Nasal cavity respiratory epithelium epithelial cell of viscerocranial mucosa (primary cell): ENCODE data around the gene ATF7IP. TPM values are rescaled to one million over a fixed set of nuclear protein-coding genes. Genes with fewer than 3 reads are reported as not detected.

ENCODE experiments used
- total RNA-seq: library from RNA; depleted of rRNA; stranded (reverse); fragments of >200 nt; gene quantifications from 2 replicates; pipeline ENCODE4 v1.2.3, GENCODE V29; 2014

The ATF7IP gene, protein sequence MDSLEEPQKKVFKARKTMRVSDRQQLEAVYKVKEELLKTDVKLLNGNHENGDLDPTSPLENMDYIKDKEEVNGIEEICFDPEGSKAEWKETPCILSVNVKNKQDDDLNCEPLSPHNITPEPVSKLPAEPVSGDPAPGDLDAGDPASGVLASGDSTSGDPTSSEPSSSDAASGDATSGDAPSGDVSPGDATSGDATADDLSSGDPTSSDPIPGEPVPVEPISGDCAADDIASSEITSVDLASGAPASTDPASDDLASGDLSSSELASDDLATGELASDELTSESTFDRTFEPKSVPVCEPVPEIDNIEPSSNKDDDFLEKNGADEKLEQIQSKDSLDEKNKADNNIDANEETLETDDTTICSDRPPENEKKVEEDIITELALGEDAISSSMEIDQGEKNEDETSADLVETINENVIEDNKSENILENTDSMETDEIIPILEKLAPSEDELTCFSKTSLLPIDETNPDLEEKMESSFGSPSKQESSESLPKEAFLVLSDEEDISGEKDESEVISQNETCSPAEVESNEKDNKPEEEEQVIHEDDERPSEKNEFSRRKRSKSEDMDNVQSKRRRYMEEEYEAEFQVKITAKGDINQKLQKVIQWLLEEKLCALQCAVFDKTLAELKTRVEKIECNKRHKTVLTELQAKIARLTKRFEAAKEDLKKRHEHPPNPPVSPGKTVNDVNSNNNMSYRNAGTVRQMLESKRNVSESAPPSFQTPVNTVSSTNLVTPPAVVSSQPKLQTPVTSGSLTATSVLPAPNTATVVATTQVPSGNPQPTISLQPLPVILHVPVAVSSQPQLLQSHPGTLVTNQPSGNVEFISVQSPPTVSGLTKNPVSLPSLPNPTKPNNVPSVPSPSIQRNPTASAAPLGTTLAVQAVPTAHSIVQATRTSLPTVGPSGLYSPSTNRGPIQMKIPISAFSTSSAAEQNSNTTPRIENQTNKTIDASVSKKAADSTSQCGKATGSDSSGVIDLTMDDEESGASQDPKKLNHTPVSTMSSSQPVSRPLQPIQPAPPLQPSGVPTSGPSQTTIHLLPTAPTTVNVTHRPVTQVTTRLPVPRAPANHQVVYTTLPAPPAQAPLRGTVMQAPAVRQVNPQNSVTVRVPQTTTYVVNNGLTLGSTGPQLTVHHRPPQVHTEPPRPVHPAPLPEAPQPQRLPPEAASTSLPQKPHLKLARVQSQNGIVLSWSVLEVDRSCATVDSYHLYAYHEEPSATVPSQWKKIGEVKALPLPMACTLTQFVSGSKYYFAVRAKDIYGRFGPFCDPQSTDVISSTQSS
- 13.3 and 51.6 TPM in 2 replicates for total RNA-seq

DNA sequence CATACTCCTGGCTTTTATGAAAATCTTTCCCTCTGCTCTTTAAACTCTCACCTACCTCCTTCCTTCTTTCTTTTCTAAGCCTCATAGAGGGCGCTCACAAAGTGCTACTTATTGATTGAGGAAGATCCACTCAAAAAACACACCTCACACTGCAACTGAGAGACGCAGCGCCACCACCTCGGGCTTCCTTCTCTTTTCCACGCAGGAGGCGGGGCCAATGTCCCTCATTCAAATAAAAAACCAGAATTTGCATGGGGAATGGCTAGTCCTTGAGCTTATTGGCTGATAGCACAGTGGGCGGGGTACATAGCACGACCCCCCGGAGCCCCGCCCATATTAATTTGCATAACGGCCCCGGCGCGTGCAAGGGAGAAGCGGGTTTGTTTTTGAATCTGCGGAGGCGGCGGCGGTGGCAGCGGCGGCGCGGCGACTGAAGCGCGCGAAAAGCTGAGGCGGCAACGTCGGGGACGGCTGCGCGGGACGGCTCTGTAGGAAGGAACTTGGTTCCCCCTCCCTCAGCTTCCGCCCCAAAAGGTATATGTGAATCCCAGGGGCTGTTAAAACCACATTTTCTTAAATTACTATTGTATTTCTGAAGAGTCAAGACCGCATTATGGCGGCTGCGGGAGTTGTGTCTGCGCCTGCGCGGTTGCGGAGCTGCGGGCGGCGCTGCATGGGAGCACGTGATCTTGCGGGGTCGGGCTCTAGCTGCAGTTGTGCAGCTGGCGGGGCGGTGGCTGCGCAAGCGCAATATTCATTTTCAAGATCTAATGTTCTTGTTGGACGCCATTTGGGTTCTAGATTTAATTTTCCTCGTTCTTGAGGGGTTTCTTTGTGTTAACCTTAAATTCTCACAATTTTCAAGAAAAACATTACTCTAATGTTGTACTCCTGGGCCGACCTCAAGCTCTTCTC, at the start of gene ATF7IP:
Gene ATF7IP, plus strand, starts transcription at position 389 of the 915 bp plus-strand sequence. CDS start 58,234 bp downstream, outside the sequence.

Other genes with a start within 250 kb of the ATF7IP start
- 3.4 TPM in 2 replicates for gene PLBD1, start 202.2 kb downstream of the ATF7IP start, total RNA-seq